Endothelial cell (in vitro differentiated cells): Measurements from ENCODE around the gene STARD7. TPM values are rescaled to one million over a fixed set of nuclear protein-coding genes. Genes with fewer than 3 reads are reported as not detected.

Experiments
- DNase-seq: peaks from one replicate; pipeline ENCODE4 v3.0.0; 2021; ENCODE audit warnings: low spot score
- H3K27ac Mint-ChIP-seq: one replicate; pipeline ENCODE4 v1.8.0; 2021; ENCODE audit warnings: mixed read lengths, inconsistent platforms; ENCODE audit not compliant: unreplicated experiment
- H3K27me3 Mint-ChIP-seq: one replicate; pipeline ENCODE4 v1.8.0; 2021; ENCODE audit warnings: mild to moderate bottlenecking, moderate library complexity, mixed read lengths, inconsistent platforms; ENCODE audit not compliant: unreplicated experiment
- H3K36me3 Mint-ChIP-seq: one replicate; pipeline ENCODE4 v1.8.0; 2021; ENCODE audit warnings: mild to moderate bottlenecking, low read depth, mixed read lengths, inconsistent platforms; ENCODE audit not compliant: unreplicated experiment
- H3K4me1 Mint-ChIP-seq: one replicate; pipeline ENCODE4 v1.8.0; 2021; ENCODE audit warnings: mild to moderate bottlenecking, mixed read lengths, inconsistent platforms; ENCODE audit not compliant: unreplicated experiment
- H3K4me3 Mint-ChIP-seq: one replicate; pipeline ENCODE4 v1.8.0; 2021; ENCODE audit warnings: mild to moderate bottlenecking, mixed read lengths, inconsistent platforms; ENCODE audit not compliant: unreplicated experiment
- H3K9me3 Mint-ChIP-seq: one replicate; pipeline ENCODE4 v1.8.0; 2021; ENCODE audit warnings: mixed read lengths, inconsistent platforms; ENCODE audit not compliant: unreplicated experiment
- CTCF ChIP-seq: fragments of 200-600 bp; sonication (generic); IDR thresholded peaks from one replicate; pipeline ENCODE4 v1.5.0; 2021; ENCODE audit warnings: antibody characterized with exemption; ENCODE audit not compliant: unreplicated experiment
- total RNA-seq: library from RNA; stranded (reverse); fragmentation: NEBNext Ultra II Directional; extraction: Animal tissue kit (Norgen Biotek cat#: 25700); gene quantifications from one replicate; pipeline ENCODE4 v1.2.1, GENCODE V29; 2021; ENCODE audit not compliant: unreplicated experiment

Gene STARD7
- total RNA-seq, 1 donor from 2014 or later: 83.4 TPM

DNA sequence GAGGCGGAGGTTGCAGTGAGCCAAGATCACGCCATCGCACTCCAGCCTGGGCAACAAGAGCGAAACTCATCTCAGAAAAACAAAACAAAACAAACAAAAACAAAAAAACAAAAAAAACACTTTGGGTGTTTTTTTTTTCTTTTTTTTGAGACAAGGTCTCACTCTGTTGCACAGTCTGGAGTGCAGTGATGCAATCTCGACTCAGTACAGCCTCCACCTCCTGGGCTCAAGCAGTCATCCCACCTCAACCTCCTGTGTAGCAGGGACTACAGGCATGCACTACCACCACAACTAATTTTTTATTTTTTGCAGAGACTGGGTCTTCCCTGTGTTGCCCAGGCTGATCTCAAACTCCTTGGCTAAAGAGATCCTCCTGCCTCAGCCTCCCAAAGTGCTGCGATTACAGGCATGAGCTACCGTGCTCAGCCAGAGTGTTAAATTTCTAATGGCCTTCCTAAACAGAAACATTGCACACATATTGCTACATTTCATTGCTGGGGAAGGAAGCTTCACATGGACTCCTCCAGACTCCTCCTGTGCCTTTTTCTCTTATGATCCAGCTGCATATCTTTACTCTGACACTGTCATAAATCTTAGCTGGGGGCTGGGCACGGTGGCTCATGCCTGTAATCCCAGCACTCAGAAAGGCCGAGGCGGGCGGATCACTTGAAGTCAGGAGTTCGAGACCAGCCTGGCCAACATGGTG is 19.7 kb downstream of the STARD7 start:
- Mint-ChIP-seq H3K36me3 (peaks cover 33% of the 10 kb centered on the region), H3K27ac (no peak overlapping the region), H3K27me3 (no peaks in the 10 kb centered on the region), H3K4me1 (no peaks in the 10 kb centered on the region), H3K4me3 (no peak overlapping the region), H3K9me3 (no peaks in the 10 kb centered on the region)
- no peak for TF ChIP-seq CTCF
- no peak for DNase-seq

DNA sequence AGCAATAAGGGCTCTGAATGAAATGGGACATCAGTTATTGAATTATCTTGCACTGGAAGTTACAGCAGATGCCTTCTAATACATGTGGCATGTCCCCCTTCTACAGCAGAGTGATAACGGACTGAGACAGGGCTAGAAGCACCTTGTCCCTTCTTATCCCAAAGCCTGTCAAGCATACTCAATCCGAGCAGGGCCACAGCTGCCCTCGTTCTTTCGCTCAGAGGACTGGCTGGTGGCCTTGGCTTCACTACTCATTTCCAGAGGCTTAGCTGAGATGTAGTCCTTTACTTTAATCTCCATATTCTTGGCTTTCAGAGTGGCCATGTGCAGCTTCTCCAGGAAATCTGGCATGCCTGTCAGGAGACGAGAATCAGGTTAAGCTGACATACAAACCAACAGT is 22.1 kb downstream of the STARD7 start:
- no peaks in the 10 kb centered on the region for H3K4me1 Mint-ChIP-seq
- peaks cover 22% of the 10 kb centered on the region for H3K36me3 Mint-ChIP-seq
- no peak for TF ChIP-seq CTCF
- no peak for DNase-seq
- no peak overlapping the region for H3K4me3 Mint-ChIP-seq
- H3K9me3 Mint-ChIP-seq: no peaks in the 10 kb centered on the region
- no peaks in the 10 kb centered on the region for H3K27me3 Mint-ChIP-seq
- no peak overlapping the region for H3K27ac Mint-ChIP-seq

- TF ChIP-seq CTCF: no peak
- no peak for DNase-seq
- no peaks in the 10 kb centered on the region for H3K9me3 Mint-ChIP-seq
- H3K36me3 Mint-ChIP-seq: peaks cover 18% of the 10 kb centered on the region
- H3K27ac Mint-ChIP-seq: no peak overlapping the region
- no peaks in the 10 kb centered on the region for H3K4me1 Mint-ChIP-seq
- H3K4me3 Mint-ChIP-seq: no peak overlapping the region
- no peaks in the 10 kb centered on the region for H3K27me3 Mint-ChIP-seq
These were observed 23.1 kb downstream of the STARD7 start for GRCh38 chr2:96185516-96185915.

DNA sequence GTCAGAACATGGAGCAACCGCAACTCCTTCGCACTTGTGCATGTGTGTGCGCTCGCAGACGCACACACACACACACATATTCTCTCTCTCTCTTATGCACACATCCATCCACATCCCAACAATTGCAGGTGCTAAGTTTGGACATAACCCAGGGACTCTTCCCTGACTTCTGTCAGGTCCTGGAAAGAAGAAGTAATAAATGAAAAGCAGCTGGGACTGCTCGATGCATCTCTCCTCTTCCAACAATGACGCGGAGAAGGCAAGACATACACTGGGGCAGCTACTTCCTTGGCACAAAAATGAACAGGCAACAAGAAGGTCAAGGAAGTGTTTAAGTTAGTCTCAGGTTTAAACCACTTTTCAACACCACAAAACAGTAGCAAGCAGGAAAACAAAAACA is 23.6 kb downstream of the STARD7 start:
- H3K36me3 Mint-ChIP-seq: peaks cover 18% of the 10 kb centered on the region
- no peak overlapping the region for H3K4me3 Mint-ChIP-seq
- DNase-seq: no peak
- no peaks in the 10 kb centered on the region for H3K27me3 Mint-ChIP-seq
- no peak for TF ChIP-seq CTCF
- no peaks in the 10 kb centered on the region for H3K9me3 Mint-ChIP-seq
- H3K4me1 Mint-ChIP-seq: no peaks in the 10 kb centered on the region
- no peak overlapping the region for H3K27ac Mint-ChIP-seq

DNA sequence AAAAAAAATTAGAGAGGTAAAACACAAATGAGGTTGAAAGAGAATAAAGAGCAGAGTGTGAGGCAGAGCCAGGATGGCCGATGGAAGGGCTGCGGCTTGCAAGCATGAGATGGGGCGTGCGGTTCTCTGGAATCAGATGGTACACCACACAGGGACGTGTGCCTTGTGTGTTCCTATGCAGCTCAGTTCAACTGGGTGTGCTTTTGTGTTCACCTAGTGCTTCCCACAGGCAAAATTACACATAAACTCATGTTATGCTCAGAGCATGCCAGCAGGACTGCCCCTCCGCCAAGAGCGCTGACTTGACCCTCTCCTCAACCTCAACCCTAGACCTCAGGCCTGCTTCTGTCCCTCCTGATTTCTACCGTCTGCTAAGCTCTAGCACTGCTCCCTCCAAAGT is 24.4 kb downstream of the STARD7 start:
- TF ChIP-seq CTCF: no peak
- H3K9me3 Mint-ChIP-seq: no peaks in the 10 kb centered on the region
- peak overlapping the region; percentile 25 for H3K4me3 Mint-ChIP-seq
- H3K4me1 Mint-ChIP-seq: no peaks in the 10 kb centered on the region
- H3K27me3 Mint-ChIP-seq: no peaks in the 10 kb centered on the region
- H3K36me3 Mint-ChIP-seq: peaks cover 18% of the 10 kb centered on the region
- no peak overlapping the region for H3K27ac Mint-ChIP-seq
- no peak for DNase-seq
